Central memory CD8-positive, alpha-beta T cell (primary cell): ENCODE results near the gene ZSWIM6.

ENCODE experiments used
- ATAC-seq: fragments of 150-1000 bp; cut with Tn5 transposase; replicated peaks from 2 replicates; pipeline ENCODE4 v1.10.0; 2022; ENCODE audit warnings: mild to moderate bottlenecking, moderate FRiP score, moderate number of reproducible peaks; ENCODE audit not compliant: poor library complexity, severe bottlenecking; ENCODE audit errors: extremely low read depth
- DNase-seq, 2 donors: peaks; one replicate each; pipeline ENCODE4 v3.0.0; 2021; ENCODE audit warnings: low spot score in 2 of 2
- H3K27ac Mint-ChIP-seq: one replicate; pipeline ENCODE4 v1.8.0; 2022; ENCODE audit warnings: low read depth, mild to moderate bottlenecking, moderate library complexity, mixed read lengths
- H3K27me3 Mint-ChIP-seq: one replicate; pipeline ENCODE4 v1.8.0; 2022; ENCODE audit warnings: mixed read lengths
- H3K36me3 Mint-ChIP-seq: one replicate; pipeline ENCODE4 v1.8.0; 2022; ENCODE audit warnings: mild to moderate bottlenecking, moderate library complexity, mixed read lengths; ENCODE audit not compliant: insufficient read depth
- H3K4me1 Mint-ChIP-seq: one replicate; pipeline ENCODE4 v1.8.0; 2022; ENCODE audit warnings: mixed read lengths
- H3K4me3 Mint-ChIP-seq: one replicate; pipeline ENCODE4 v1.8.0; 2022; ENCODE audit warnings: mild to moderate bottlenecking, moderate library complexity, mixed read lengths
- H3K9me3 Mint-ChIP-seq: one replicate; pipeline ENCODE4 v1.8.0; 2022; ENCODE audit warnings: mixed read lengths

Gene ZSWIM6

DNA sequence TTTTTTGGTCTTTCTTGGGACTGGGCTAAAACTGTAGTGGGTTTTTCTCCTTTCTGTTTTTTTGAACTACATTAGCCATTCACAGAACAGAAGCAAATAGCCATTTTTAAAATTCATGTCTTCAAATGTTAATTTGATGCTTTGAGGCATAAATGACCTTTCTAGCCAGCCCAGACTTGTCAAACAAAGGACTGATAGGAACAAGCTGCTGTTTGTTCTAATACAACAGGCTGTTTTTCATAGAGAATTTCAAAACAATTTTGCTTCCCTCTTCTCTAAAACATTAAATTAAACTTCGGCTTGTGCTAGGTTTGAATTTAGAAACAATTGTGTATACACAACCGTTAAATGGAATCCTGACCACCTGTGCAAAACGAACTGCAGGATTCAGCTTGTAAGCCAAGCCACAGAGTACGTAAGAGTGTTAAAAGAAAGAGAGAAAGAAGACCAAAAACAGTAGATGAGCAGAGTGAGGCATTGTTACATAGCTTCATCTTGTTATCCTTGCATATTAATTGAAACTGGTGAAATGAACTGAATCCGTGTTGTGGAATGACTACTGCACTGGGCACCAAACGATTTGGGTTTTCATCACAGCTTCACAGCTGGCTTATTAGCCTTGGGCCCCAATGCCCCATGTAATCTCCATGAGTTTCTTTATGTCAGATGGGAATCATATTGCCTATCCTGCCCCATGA is 100.0 kb downstream of the ZSWIM6 start:
- ATAC-seq (no peak), DNase-seq (no peak)
- Mint-ChIP-seq H3K4me1 (peaks cover 28% of the 10 kb centered on the region), H3K36me3 (no peaks in the 10 kb centered on the region), H3K9me3 (no peaks in the 10 kb centered on the region), H3K27ac (no peak overlapping the region), H3K27me3 (no peaks in the 10 kb centered on the region), H3K4me3 (no peak overlapping the region)

DNA sequence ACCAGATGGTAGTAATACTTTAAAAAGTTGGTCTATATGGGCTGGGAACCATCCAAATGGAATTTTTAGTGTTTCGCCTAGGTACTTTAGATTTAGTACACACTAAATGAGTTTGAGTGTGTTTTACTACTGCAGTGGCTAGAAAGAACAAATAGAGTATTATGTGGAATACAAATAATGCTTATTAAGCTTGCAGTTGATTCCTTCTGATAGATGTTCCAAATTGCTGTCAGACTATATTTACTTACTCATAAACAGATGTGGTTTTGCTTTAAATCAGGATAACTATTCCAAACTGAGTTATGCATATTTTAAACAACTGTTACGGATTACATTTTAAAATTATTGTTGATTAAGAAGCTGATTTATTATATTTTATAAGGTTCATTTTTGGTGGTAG is 103.3 kb downstream of the ZSWIM6 start:
- ATAC-seq (no peak), DNase-seq (no peak)
- no peaks in the 10 kb centered on the region for H3K27me3 Mint-ChIP-seq
- H3K27ac Mint-ChIP-seq: no peak overlapping the region
- H3K9me3 Mint-ChIP-seq: peaks cover 6% of the 10 kb centered on the region
- no peak overlapping the region for H3K4me3 Mint-ChIP-seq
- no peaks in the 10 kb centered on the region for H3K36me3 Mint-ChIP-seq
- peaks cover 14% of the 10 kb centered on the region for H3K4me1 Mint-ChIP-seq

DNA sequence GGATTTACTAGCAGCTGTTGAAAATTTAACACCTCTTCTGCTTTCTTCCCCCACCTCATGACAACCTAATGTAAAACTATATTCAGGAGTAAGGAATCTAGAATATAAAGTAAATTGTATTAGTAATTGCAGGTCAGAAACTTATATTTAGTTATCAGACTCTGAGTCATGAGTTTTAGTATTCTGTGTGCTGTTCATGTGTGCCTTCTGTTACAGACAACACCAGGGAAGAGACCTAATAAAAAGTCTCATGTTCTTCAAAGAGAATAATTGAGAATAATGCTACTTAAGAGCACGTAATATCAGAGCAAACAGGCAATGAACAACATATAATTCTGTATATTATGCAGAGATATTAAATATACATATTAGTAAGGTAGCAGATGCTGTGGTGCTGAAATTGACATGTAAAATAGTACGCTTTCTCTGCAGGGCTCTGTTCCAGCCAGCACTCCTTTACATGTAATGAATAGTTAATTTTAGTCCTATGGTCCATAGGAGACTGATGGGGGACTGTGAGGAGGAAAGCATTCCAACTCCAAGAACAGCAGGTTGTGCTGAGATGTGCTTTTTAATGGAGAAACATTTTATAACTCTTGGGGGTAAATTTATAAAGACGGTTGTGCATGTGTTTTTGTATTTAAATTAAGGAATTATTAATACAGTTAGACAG is 106.4 kb downstream of the ZSWIM6 start:
- Mint-ChIP-seq H3K27ac (no peak overlapping the region), H3K9me3 (peaks cover 26% of the 10 kb centered on the region), H3K36me3 (no peaks in the 10 kb centered on the region), H3K4me3 (no peak overlapping the region), H3K4me1 (peaks cover 6% of the 10 kb centered on the region), H3K27me3 (no peaks in the 10 kb centered on the region)
- DNase-seq (no peak), ATAC-seq (no peak)

DNA sequence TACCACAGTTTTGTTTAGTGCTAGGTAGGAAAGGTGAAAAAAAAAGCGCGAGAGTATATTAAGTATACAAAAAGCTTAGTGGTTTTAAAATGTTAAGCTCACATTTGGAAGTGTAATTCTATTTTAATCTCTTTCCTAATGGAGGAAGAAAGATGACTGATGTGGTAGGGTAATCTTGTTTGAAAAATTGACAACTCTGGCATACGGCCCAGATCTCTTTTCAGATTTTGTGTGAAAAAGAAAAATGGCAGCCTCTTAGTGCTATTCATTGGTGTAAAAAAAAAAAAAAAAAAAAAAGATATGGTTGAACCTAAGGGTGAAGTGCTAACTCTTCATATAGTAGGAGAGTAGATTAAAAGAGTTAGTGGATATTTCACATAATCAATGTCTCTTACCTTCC is 108.0 kb downstream of the ZSWIM6 start:
- Mint-ChIP-seq H3K9me3 (peaks cover 26% of the 10 kb centered on the region), H3K27me3 (no peaks in the 10 kb centered on the region), H3K4me3 (no peak overlapping the region), H3K27ac (no peak overlapping the region), H3K4me1 (peaks cover 6% of the 10 kb centered on the region), H3K36me3 (no peaks in the 10 kb centered on the region)
- ATAC-seq (no peak), DNase-seq (no peak)

DNA sequence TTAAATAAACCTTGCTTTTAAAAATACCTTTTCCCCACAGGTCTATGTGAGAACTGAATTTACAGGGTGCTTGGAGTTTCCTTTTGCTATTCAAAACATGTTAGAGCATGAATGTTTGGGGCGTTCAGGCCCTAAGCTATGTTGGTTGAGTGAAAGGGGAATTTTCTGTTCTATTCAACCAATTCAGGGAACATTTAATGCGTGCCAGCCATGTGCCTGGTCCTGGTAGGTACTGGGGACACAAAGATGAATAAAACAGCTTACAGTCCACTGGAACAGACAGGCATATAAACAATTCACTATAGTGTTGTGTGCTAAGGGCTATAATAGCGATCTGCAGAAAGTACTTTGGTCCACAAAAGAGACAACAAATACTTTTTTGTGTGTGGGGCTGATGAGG is 108.5 kb downstream of the ZSWIM6 start:
- H3K9me3 Mint-ChIP-seq: peaks cover 26% of the 10 kb centered on the region
- no peak overlapping the region for H3K27ac Mint-ChIP-seq
- DNase-seq: no peak
- no peak for ATAC-seq
- no peak overlapping the region for H3K4me3 Mint-ChIP-seq
- H3K27me3 Mint-ChIP-seq: no peaks in the 10 kb centered on the region
- peaks cover 6% of the 10 kb centered on the region for H3K4me1 Mint-ChIP-seq
- H3K36me3 Mint-ChIP-seq: no peaks in the 10 kb centered on the region

DNA sequence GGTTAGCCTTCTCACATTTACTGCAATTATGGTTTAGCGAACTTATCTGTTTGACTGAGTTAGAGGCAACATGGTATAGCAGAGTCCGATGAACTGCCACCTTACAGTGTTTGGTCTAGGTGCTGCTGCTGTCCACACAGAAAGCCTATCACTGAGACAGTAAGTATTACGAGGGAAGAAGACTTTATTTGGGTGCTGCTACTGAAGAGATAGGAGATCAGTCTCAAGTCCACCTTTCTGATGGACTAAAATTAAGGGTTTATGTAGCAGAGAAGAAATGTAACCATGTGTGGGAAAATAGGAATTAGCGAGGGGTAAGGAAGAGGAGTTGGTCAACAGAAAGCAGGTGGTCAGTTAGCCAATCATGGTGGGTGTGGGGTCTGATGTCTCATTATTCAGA is 109.7 kb downstream of the ZSWIM6 start:
- Mint-ChIP-seq H3K27me3 (no peaks in the 10 kb centered on the region), H3K27ac (no peak overlapping the region), H3K36me3 (no peaks in the 10 kb centered on the region), H3K4me3 (no peak overlapping the region), H3K9me3 (peaks cover 26% of the 10 kb centered on the region), H3K4me1 (peaks cover 4% of the 10 kb centered on the region)
- DNase-seq (no peak), ATAC-seq (no peak)

DNA sequence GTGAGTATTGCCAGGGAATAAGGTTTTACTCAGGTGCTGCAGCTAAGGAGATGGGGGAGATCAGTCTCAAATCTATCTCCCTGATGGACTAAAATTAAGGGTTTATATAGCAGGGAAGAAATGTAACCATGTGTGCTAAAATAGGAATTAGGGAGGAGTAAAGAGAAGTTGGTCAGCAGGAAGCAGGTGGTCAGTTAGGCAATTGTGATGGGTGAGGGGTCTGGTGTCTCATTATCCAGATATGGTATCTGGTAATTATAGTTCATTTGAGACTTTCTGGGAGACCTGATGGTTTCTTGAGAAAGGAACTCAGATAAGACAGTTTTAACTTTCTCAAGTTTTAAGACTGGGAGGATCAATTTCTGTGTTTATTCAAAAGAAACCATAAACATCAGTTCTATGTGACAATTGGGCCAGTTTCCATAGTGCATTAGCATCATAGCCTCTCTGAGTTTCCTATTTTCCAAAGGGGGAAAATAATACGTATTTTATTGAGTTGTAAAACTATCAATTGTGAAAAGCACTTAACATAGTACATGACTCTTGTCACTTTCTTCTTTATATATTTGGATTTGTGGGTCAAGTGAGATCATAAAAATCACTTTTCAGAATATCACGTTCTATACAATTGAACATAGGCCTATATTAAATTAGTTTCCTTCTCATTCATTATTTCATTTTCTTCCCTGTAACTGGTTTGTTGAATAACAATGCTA is 115.9 kb downstream of the ZSWIM6 start:
- Mint-ChIP-seq H3K9me3 (peaks cover 13% of the 10 kb centered on the region), H3K4me1 (peaks cover 10% of the 10 kb centered on the region), H3K27ac (no peak overlapping the region), H3K4me3 (no peak overlapping the region), H3K27me3 (no peaks in the 10 kb centered on the region), H3K36me3 (peaks cover 2% of the 10 kb centered on the region)
- DNase-seq: no peak
- ATAC-seq: no peak

DNA sequence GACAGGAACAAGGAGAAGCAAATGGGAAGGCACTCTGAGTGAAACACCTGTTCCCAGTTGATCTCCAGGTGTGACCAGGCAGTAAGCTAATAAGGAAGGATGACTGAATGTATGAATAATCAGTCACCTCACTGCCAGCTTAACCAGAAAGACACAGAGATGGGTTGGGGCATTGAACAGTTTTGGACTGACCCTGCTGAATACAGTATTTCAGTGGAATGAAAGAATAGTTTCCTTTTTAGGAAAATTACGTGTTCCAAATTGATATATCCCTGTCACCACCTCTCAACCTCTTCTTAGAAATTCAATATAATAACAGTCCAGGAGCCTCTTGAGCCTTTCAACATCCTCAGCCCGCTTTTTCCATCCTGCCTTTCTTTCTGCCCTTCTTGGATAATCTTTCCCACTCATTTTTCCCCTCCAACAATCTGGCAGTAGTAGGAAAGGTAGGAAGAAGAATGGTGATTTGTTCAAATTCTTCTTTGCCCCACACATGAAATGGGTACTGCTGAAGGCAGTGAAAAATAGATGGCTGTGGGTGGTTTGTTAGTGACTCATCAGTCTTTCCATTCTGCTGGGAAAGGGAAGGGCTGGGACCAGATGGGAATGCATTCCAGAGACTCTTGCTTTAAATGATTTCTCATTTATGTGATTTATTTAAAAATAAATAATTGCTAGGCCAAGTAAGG is 117.9 kb downstream of the ZSWIM6 start:
- no peak overlapping the region for H3K27ac Mint-ChIP-seq
- no peaks in the 10 kb centered on the region for H3K27me3 Mint-ChIP-seq
- H3K4me1 Mint-ChIP-seq: peaks cover 10% of the 10 kb centered on the region
- no peak overlapping the region for H3K4me3 Mint-ChIP-seq
- no peak for DNase-seq
- peaks cover 2% of the 10 kb centered on the region for H3K36me3 Mint-ChIP-seq
- H3K9me3 Mint-ChIP-seq: peaks cover 10% of the 10 kb centered on the region
- ATAC-seq: no peak

DNA sequence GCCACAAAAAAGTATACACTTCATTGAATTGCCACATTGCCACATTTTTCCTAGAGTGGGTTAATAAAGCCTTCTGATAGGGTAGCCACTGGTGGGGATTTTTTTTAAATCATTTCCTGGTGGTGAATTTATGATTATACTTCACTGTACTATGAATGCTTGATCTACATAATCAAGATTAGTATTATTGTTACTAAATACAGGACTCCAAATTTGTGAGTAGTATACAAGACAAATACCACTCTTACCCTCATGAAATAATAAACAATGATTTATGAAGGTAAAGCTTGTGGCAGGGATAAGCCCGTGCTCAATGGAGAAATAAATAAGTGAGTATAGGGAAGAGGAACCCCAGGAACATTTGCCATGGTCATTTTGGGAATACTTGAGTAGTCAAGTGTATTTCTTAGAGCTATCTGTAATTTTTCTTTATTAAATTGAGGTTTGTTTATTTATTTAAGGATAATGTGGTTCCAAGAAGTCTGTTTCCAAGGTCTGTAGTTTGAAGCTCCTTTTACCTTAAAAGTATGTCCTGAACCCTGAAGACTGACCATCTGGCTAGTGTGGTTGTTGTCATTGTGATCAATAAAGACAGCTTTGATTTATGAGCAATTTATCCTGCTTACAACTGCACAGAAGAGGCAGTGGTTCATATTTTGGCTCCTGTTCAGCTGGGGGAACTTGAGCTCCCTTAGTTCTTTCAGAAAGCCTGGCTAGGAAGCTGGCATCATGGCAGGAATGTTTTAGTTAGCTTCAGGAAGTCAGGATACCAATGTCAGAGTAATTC is 118.6 kb downstream of the ZSWIM6 start:
- Mint-ChIP-seq H3K4me1 (peaks cover 15% of the 10 kb centered on the region), H3K4me3 (no peak overlapping the region), H3K9me3 (peaks cover 10% of the 10 kb centered on the region), H3K27me3 (no peaks in the 10 kb centered on the region), H3K36me3 (peaks cover 2% of the 10 kb centered on the region), H3K27ac (no peak overlapping the region)
- no peak for ATAC-seq
- DNase-seq: no peak

DNA sequence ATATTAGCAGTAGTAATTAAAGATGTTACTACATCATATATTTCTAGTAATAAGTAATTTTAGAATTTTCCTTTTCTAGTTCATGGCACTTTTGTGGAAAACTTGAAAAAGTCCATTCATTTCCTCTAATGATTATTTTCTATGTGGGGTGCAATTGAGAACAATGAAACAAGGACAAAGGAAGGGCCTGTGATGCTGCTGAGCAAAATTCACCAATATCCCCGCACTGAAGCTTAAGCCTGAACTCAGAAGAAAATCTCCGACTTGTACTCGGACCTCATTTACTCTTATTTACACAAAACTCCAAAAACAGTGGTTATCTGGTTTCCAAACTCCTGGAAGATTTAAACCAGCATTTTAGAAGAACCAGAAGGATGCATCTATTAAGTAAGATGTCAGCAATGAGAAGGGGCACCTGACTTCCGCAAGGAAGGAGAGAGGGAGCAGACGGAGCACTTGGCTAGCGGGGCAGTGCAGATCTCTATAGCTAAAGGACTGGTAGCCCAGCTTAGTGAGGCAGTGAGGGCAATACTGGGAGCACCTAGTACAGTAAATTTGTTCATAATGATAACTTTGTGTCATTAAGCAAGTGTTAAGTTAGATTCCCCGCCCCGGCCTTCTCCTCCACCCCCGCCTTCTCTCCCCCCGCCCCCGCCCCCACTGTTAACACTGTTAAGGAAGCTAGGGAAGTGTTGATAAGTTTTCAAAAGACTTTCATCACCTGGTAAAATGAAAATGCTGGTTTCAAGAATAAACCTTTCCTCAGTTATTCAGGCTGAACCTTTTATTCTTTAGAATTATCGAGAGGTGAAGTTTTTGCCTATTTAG is 123.3 kb downstream of the ZSWIM6 start:
- DNase-seq: no peak
- no peak for ATAC-seq
- Mint-ChIP-seq H3K27ac (no peak overlapping the region), H3K9me3 (no peaks in the 10 kb centered on the region), H3K4me1 (peaks cover 10% of the 10 kb centered on the region), H3K36me3 (no peaks in the 10 kb centered on the region), H3K4me3 (no peak overlapping the region), H3K27me3 (no peaks in the 10 kb centered on the region)

DNA sequence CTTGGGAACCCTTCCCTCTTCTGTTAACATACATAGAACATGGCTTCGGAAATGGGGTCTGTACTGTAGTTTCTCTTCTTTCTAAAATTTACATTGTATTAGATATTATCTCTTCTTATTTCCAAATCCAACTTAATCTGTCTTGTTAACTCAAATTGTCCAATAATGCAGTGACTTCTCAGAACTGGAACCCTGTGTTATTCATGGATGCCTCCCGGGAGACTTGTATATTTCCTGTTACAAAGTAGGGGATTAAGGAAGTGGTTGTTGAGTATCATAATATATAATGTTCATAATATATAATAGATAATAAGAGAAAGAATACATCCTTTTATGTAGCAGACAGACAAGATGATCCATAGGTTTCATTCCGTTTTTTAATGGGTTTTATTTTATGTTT is 128.4 kb downstream of the ZSWIM6 start:
- peaks cover 2% of the 10 kb centered on the region for H3K36me3 Mint-ChIP-seq
- DNase-seq (no peak), ATAC-seq (no peak)
- no peak overlapping the region for H3K27ac Mint-ChIP-seq
- no peak overlapping the region for H3K4me3 Mint-ChIP-seq
- H3K27me3 Mint-ChIP-seq: no peaks in the 10 kb centered on the region
- peaks cover 17% of the 10 kb centered on the region for H3K4me1 Mint-ChIP-seq
- no peaks in the 10 kb centered on the region for H3K9me3 Mint-ChIP-seq
